ENCODE data around the gene APOM. TPM values are rescaled to one million over a fixed set of nuclear protein-coding genes. Genes with fewer than 3 reads are reported as not detected.

The APOM gene
- total and polyA plus RNA-seq, 9 donors: 1.3 to 7.7 (median 4.0) TPM

DNA sequence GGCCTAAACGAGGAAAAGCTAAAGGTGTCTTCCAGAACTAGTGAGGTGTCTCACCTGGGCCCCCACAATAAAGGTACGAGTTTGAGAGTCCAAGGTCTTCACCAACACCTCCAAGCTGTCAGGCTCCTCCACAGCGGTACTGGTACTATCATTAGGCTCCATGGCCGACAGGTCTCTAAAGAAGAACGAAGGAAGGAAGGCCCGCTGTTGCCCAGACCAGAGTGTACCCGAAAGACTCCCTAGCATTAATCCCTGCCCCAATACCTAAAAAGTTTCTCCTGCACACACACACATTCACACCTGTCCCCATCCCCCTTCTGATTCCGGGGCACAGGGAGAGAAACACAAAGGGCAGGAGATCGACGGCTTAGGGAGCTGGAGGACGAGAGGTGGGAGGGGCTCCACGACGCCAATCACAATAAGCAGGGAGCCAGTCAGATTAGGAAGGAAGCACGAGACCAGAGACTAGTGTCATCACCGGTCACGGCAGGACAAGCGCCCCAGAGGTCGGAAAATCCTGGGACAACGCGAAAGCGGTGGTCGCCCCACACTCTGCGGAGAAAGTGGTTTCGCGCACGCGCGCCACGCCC is 4.0 kb upstream of the APOM start:
- no peak for DNase-seq
- peaks cover 6% of the 10 kb centered on the region for H3K4me1 ChIP-seq (ENCODE audit: insufficient read depth)

DNA sequence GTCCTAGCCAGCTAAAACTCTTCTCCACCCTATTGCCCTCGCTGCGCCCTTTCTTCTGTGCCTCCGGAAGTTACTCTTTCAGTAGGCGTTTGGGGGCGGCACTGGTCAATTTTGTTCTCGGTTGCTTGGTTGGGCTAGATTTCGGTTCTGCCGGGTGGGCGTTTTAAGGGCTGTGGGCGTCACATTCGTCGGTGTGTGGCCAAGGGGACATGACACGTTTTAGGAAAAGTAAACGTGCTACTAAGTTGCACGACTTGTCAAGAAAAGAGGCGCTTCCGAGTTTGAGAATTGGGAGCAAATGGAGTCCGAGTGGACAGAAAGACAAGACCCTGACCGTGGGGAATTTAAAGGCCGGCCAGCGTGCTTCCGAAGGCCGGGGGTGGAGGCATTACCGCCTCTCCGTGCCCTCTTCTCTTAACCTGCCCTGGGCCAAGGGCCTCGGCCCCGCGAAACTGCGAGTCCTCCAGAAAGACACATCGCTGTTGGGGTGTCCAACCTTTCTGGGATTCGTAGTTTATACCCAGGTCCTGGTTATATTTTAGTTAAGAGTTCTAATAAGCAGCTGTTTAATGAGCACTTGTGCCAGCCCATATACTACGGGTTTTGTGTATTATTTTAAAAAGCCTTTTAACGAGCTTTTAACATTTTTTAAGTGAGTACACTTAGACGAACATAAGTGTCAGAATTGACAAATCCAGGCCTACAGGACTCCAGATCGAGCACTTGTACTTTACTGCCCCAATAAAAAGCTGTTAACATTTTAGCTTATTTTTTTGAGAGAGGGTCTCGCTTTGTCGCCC is 2.6 kb upstream of the APOM start:
- Histone ChIP-seq H3K9me3 (no peaks in the 10 kb centered on the region), H3K27ac (peak overlapping the region; percentile 99 to 100), H3K4me3 (peak overlapping the region; percentile 95), H3K27me3 (no peaks in the 10 kb centered on the region), H3K4me1 (ENCODE audit: insufficient read depth) (peaks cover 7% of the 10 kb centered on the region), H3K36me3 (no peaks in the 10 kb centered on the region)
- TF ChIP-seq, protein P1, sequence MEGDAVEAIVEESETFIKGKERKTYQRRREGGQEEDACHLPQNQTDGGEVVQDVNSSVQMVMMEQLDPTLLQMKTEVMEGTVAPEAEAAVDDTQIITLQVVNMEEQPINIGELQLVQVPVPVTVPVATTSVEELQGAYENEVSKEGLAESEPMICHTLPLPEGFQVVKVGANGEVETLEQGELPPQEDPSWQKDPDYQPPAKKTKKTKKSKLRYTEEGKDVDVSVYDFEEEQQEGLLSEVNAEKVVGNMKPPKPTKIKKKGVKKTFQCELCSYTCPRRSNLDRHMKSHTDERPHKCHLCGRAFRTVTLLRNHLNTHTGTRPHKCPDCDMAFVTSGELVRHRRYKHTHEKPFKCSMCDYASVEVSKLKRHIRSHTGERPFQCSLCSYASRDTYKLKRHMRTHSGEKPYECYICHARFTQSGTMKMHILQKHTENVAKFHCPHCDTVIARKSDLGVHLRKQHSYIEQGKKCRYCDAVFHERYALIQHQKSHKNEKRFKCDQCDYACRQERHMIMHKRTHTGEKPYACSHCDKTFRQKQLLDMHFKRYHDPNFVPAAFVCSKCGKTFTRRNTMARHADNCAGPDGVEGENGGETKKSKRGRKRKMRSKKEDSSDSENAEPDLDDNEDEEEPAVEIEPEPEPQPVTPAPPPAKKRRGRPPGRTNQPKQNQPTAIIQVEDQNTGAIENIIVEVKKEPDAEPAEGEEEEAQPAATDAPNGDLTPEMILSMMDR (IDR thresholded peaks at IDR 0.05): peak in 1 of 3 donors; percentile 6
- TF ChIP-seq EP300 (IDR thresholded peaks at IDR 0.05) (no peak), POLR2A (IDR thresholded peaks at IDR 0.05) (peak; percentile 3)
- DNase-seq: peak in 4 of 5 donors; percentile 87 to 92 (median 89)
- WGBS, 3 donors: 6 to 7% (median 7%) methylated on average over 37 of the region's 37 CpGs
- intact Hi-C loops (cut with DNase I): loop anchor here in 1 of 4 donors (2.0 kb wide), 1 partner anchor 32 kb away; the partner anchor contains the start of gene PRRC2A

More for the DNA sequence above, 4.0 kb upstream of the APOM start:
- TF ChIP-seq, protein P1 (IDR thresholded peaks at IDR 0.05): no peak
- TF ChIP-seq EP300 (IDR thresholded peaks at IDR 0.05) (no peak), POLR2A (IDR thresholded peaks at IDR 0.05) (no peak)
- Histone ChIP-seq H3K36me3 (no peaks in the 10 kb centered on the region), H3K4me3 (peak overlapping the region; percentile 95), H3K27ac (peak overlapping the region; percentile 99 to 100), H3K27me3 (no peaks in the 10 kb centered on the region), H3K9me3 (no peaks in the 10 kb centered on the region)
- 1 to 3% (median 1%) methylated on average over 29 of the region's 29 CpGs for WGBS, 3 donors
- intact Hi-C loops (cut with DNase I): loop anchor here in 1 of 4 donors (2.0 kb wide), 1 partner anchor 31 kb away; the partner anchor contains the start of gene PRRC2A

DNA sequence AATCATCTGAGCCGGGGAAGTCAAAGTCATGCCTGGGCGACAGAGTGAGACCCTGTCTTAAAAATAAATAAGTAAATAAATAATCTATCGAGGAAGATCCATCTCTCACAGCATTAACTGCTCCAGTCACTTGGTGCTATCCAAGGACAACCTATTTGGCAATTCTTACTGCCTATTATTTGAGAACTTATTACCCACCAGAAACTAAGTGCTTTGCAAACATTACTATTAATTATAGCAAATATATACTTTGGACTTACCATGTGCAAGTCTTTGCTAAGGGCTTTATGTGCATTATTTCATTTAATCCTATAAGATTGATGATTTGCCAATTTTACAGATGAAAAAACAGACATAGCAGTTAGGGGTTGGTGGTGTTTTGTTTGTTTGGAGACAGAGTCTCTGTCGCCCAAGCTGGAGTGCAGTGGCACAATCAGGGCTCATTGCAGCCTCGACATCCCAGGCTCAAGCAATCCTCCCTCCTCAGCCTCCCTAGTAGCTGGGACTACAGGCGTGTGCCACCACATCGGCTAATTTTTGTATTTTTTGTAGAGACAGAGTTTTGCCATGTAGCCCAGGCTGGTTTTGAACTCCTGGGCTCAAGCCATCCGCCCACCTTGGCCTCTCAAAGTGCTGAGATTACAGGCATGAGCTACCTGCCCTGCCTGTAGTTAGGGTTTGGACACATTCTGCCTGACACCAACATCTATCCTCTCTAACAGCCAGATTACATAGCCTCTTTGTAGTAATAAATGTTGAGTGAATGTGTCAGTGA is 933 bp upstream of the APOM start:
- DNase-seq: no peak
- Histone ChIP-seq H3K4me1 (ENCODE audit: insufficient read depth) (peaks cover 15% of the 10 kb centered on the region), H3K4me3 (no peak overlapping the region), H3K27ac (no peak overlapping the region), H3K36me3 (no peaks in the 10 kb centered on the region), H3K9me3 (no peaks in the 10 kb centered on the region), H3K27me3 (no peaks in the 10 kb centered on the region)
- WGBS, 3 donors: 89 to 95% (median 89%) methylated on average over 8 of the region's 8 CpGs
- intact Hi-C loops (cut with DNase I): no loop called here
- no peak for TF ChIP-seq POLR2A (IDR thresholded peaks at IDR 0.05)

DNA sequence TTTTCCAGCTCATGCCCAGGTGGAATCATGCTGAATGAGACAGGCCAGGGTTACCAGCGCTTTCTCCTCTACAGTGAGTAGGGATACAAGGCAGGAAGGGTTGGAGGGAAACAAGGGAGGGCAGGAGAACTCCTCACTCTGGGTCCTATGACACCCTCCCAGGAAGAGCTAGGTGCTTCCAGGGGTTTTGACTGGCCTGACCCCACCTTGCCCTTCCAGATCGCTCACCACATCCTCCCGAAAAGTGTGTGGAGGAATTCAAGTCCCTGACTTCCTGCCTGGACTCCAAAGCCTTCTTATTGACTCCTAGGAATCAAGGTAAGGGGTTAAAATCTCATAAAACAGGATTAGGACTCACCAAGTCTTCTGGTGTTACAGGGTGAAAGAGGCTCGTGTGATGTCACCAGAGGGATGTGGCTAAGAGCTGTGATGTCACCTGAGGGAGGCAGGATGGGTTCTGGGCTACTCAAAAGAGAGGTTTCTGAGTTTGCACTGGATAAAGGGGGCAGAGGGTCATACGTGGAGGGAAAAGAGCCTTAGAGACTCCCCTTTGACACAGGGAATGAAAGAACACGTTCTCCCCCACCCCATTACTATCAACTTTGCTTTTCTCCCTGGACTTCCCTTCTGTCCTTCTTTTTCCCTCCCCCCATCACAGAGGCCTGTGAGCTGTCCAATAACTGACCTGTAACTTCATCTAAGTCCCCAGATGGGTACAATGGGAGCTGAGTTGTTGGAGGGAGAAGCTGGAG is 1.9 kb downstream of the APOM start:
- Histone ChIP-seq H3K4me1 (ENCODE audit: insufficient read depth) (peaks cover 16% of the 10 kb centered on the region), H3K9me3 (no peaks in the 10 kb centered on the region), H3K27ac (no peak overlapping the region), H3K36me3 (no peaks in the 10 kb centered on the region), H3K4me3 (no peak overlapping the region), H3K27me3 (no peaks in the 10 kb centered on the region)
- 69 to 73% (median 71%) methylated on average over 6 of the region's 6 CpGs for WGBS, 3 donors
- TF ChIP-seq, protein P1 (IDR thresholded peaks at IDR 0.05): no peak
- TF ChIP-seq EP300 (IDR thresholded peaks at IDR 0.05): no peak
- no peak for TF ChIP-seq POLR2A (IDR thresholded peaks at IDR 0.05)
- no peak for DNase-seq
- intact Hi-C loops (cut with DNase I): no loop called here

All from ovary (tissue), 9 donors.